HG03565 (cell line): ENCODE results near the gene UBTD2.
A peak's percentile ranks its signal among the peaks of the same experiment; 100 is the strongest.
"Not testable (repeated sequence)": the region's sequence is repeated elsewhere in the genome, so short reads cannot be mapped to it uniquely, and the experiment has no call there.

Experiments
- ATAC-seq: cut with Tn5 transposase; IDR thresholded peaks from one replicate; pipeline ENCODE4 v1.9.1; 2021; ENCODE audit warnings: mild to moderate bottlenecking, moderate library complexity; ENCODE audit not compliant: unreplicated experiment

Gene UBTD2

DNA sequence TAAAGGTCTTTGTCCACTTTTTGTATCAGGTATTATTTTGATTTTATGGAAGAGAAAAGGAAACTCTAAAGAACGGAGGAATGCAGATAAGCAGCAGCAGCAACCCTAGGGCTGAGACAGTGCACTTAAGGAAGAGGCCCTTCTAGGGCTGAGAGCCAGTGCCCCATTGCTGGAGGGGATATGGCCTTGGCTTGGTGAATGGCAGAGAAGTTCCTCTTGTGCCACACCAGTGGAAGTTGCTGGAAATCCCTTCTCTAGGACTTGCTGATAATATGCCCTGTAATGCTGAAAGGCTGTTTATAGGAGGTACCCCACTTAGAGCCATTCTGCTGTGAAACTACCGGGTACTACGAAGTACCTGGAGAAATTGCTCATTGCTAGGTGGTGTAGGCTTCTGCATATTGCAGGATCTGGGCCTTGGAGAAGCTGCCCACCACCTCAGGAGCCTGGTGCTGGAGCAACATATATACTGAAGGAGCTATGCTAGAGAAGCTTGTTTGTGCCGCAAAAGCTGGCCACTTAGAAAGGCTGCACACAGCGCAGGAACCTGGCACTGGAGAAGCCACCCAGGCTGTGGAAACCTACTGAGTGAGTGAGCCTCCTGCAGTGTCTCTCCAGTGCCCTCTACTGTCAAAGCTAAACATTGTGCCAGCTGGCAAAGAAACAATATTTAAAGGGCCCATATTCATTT is 9.6 kb upstream of the UBTD2 start:
- ATAC-seq, result peak; percentile 64

DNA sequence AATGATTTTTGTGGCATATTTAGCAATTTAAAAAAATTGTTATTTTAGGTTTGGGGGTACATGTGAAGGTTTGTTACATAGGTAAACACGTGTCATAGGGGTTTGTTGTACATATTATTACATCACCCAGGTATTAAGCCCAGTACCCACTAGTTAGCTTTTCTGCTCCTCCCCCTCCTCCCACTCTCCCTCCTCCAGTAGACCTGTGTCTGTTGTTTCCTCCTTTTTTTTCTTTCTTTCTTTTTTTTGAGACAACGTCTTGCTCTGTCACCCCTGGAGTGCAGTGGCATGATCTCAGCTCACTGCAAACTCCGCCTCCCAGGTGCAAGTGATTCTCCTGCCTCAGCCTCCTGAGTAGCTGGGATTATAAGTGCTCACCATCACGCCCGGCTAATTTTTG is 8.3 kb upstream of the UBTD2 start:
- ATAC-seq, result not testable (repeated sequence)

DNA sequence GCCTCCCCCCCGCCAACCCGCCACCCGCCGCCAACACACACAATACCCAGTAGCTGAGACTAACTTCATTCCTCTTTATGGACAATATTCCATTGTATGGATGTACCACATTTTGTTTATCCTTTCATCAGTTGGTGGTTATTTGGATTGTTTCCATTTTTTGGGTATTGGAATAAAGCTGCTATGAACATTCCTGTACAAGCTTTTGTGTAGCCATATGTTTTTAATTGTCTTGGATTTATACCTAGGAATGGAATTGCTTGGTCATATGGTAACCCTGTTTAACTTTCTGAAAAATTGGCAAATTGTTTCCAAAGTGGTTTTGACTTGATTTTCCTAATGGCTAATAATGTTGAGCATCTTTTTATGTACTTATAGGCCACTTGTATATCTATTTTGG is 4.9 kb upstream of the UBTD2 start:
- no peak for ATAC-seq

DNA sequence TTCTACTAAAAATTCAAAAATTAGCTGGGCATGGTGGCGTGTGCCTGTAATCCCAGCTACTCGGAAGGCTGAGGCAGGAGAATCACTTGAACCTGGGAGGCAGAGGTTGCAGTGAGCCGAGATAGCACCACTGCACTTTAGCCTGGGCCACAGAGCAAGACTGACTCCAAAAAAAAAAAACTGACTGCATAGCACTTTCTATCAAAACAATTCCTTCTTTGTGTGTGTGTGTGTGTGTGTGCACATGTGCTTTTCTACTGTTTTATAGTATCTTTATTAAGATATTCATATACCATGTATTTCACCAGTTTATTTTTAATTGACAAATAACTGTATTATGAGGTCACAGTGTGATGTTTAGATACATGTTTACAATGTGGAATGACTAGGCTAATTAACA is 3.6 kb upstream of the UBTD2 start:
- ATAC-seq, result not testable (repeated sequence)

DNA sequence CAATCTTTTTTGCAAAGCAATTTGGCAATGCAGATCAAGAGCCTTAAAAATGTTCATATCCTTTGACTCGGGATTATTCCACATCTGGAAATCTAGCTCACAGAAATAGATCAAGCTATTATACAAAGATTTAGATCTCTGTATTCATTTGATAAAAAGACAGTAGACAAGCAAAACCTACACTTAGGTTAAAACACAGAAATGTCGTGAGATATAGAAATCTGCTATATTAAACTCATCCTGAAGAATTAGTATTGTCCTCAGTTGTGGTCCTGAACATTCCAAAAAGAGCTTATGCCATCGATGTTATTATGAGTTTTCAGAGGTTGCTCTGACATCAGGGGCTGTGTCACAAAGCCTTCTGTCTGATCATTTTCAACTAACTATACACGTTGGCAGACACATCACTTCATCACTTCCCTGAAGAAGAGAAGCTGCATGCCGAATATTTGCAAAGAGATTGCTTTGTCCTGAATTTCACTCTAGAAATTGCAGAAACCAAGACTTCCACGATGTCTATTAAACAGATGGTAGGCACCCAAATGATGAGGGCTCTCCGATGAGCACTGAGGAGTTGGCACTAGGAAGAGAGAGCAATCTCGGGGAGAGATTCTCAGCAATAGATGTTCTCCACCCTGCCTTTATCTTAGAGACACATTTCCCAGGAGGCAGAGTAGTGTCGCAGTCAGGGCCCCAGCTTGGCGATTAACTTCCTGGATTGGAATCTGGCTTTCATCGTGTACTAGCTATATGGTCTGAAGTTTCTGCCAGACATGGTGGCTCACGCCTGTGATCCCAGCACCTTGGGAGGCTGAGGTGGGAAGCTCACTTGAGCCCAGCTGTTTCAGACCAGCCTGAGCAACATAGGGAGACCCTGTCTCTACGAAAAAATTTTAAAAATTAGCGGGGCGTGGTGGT is 1.9 kb upstream of the UBTD2 start:
- ATAC-seq, result no peak

DNA sequence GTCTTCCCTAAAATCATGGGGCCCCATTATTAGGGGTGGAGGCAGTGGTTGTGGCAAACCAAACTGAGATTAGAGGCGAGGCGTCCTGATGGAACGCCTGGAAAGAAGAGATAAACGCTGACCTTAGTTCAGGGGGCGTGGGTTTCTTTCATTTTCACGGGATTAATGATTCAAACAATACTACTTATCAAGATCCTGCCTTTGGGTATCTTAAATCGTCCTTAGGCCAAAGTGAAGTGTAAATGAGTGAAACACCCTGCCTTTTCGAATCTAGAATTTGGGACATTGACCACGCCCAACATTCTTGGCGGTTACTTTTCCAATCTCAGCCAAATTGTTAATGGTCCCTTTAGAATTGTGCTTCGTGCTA is 1.0 kb upstream of the UBTD2 start:
- no peak for ATAC-seq

DNA sequence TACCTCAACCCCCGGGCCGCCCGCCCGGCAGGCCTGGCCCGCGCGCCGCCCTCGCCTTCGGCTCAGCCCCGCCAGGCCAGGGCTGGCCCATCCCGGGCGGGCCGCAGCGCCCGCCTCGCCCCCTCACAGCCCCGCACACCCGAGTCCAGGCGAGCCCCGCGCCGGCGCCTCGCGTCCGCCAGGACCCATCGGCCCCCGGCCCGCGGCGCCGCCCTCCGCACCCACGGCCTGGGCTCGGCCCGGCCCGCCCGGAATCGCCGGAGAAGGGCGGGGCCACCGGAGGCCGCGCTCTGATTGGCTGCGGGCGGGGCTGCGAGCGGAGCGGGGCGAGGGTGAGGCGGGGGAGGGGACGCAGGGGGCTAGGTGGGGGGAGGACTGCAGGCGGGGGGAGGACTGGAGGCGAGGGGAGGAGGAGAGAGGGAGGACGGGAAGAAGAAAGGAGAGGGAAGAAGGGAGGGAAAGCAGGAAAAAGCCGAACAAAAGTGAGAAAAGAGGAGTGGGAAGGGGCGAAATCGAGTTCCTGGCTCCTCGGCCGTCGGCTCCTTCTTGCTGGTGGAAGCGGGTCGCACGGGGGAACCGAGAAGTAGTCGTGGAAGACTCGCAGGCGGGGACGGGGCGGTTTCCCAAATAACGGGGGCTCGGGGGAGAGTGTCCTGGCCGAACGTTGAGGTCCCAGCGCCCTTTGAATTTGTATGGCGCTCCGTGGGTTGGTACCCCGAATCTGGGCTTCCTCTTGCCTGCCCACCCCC is 472 bp upstream of the UBTD2 start:
- peak; percentile 67 for ATAC-seq

DNA sequence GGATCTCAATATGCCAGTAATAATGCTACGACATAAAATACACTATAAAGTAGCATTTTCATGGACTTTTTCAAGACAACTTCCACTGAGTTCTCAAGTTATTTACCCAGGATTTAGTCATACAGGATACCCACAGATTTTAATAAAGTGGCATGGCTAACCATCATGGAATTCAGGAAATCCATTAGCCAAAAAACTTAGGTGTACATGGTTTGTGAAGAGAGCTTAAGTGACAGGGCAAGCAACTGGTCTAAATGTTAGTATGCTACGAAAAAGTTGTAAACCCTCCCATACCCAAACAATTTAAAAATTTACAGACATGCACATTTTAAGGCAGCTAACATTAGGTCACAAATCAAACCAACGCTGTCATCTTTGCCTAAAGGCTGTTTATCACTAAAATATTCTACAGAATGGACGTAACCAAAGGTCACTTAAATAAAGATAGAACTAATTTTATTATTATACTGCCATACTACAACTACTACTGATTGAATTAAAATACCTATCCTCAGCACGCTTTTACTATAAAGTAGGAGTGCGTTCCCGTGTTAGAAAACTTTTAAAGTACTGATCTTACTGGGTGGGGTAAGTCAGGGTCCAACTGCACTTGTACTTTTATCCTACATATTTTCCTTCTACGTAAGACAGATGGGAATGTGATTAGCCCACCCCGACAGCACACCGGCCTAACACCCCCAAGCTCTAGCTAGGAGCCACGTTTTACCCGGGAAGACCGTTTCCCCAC is 1.1 kb downstream of the UBTD2 start:
- no peak for ATAC-seq

DNA sequence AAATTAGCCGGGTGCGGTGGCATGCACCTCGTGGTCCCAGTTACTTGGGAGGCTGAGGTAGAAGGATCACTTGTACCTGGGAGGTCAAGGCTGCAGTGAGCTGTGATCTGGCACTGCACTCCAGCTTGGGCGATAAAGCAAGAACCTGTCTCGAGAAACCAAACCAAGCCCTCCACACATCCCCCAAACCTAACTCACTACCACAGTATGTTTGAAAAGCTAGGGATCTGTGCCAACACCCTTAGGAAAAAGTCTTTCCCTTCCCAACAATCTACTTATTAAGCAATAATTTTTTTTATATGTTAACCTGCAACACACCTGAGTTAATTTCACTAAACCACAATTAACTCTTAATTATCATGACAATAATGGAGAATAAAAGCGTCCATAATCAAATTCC is 2.2 kb downstream of the UBTD2 start:
- no peak for ATAC-seq

DNA sequence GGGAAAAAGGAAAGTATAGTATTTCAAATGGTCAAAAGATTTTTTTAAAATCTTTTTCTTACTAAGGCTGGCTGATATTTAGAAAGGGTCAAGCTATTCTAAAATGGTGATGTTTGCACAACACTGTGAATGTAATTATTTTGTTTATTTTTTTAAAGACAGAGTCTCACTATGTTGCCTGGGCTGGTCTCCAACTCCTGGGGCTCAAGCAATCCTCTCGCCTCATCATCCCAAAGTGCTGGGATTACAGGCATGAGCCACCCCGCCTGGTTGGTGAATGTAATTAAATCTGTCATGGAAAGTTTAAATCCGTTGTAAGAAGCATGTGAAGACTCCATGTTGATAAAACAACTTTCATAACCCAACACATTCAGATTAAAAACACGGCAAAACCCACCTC is 2.6 kb downstream of the UBTD2 start:
- no peak for ATAC-seq

DNA sequence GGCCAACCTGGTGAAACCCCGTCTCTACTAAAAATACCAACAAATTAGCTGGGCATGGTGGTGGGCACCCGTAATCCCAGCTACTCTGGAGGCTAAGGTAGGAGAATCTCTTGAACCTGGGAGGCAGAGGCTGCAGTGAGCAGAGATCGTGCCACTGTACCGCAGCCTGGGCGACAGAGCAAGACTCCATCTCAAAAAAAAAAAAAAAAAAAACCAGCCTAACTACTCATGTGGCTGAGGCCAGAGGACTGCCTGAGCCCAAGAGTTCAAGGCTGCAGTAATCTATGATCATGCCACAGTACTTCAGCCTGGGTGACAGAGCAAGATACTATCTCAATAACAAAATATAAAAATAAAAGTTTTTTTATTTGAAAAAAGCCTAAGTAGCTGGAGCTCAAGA is 3.2 kb downstream of the UBTD2 start:
- no peak for ATAC-seq

DNA sequence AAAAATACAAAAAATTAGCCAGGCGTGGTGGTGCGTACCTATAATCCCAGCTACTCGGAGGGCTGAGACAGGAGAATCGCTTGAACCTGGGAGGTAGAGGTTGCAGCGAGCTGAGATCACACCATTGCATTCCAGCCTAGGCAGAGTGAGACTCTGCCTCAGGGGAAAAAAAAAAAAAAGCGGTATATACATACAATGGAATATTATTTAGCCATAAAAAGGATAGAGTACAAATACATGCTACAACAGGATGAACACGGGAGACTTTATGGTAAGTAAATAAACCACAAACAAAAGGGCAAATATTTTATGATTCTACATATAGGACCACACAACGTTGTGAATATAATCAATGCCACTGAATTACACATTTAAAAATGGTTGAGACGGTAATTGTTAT is 5.2 kb downstream of the UBTD2 start:
- no peak for ATAC-seq

DNA sequence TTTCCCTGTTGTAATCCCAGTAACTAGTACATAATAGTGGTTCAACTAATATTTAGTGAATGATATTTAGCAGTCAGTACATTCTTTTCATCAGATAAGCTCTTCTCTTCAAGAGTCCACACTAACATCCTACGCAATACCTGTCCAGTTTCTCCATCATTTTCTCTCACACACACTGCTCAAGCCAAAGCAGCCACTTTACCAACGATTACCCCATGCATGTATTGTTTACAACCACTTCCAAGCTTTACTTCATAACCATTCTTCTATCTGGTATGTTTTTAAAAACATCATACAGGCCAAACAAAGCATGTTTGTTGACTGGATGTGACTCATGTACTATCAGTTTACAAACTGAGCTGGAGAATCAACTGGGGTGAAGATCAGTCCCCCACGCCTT is 7.3 kb downstream of the UBTD2 start:
- ATAC-seq, result no peak

DNA sequence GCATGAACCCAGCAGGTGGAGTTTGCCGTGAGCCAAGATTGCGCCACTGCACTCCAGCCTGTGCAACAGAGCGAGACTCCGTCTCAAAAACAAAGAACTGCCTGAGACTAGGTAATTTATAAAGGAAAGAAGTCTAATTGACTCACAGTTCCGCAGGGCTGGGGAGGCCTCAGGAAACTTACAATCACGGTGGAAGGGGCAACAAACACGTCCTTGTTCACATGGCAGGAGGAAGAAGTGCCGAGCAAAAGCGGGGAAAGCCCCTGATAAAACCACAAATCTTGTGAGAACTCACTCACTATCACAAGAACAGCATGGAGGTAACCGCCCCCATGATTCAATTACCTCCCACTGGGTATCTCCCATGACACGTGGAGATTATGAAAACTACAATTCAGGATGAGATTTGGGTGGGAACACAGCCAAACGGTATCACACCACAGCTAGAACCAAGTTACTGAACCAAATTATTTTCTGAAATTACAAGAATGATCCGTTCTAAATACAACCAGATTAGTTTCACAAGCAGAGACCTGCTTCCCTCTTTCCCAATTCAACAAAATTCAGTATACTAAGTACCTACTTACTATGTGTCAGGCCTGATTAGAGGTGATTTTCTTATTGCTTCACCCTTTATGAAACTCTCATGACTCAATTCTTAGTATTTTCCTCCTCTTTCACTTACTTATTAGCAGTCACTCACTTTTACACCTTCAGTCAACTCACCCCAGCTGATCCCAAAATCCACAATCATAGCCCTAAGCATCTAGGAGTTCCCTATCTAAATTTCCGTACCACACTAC is 8.4 kb downstream of the UBTD2 start:
- peak; percentile 50 for ATAC-seq

DNA sequence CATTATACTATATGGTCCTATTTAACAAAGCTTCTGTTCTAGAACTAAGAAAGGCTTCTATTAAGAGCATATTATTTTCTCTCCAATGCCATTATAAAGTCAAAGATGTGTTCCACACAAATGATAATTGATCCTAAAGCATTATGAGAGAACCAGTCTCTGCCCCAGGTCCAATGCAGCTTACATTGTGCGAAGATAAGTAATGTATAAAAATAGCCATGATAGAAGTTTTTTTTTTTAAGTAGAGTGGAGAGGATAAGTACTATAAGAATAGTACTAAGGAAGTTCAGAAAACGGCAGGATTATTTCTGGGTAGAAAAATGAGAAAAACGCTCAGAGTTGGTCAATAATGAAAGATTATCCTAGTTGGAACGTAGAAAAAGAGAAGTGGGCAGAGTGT is 15.6 kb downstream of the UBTD2 start:
- ATAC-seq, result no peak

DNA sequence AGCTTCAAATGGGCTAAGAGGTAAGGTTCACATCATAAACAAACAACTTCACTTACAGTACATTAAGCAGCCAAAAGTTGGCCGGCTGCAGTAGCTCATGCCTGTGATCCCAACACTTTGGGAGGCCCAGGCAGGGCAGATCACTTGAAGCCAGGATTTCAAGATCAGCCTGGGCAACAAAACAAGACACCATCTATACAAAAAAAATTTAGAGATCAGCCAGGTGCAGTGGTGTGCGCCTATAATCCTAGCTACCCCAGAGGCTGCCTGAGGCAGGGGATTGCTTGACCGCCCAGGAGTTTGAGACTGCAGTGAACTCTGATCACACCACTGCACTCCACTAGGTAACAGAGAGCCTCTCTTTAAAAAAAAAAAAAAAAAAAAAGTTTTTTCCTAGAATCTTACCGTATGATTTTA is 16.9 kb downstream of the UBTD2 start:
- ATAC-seq, result no peak

DNA sequence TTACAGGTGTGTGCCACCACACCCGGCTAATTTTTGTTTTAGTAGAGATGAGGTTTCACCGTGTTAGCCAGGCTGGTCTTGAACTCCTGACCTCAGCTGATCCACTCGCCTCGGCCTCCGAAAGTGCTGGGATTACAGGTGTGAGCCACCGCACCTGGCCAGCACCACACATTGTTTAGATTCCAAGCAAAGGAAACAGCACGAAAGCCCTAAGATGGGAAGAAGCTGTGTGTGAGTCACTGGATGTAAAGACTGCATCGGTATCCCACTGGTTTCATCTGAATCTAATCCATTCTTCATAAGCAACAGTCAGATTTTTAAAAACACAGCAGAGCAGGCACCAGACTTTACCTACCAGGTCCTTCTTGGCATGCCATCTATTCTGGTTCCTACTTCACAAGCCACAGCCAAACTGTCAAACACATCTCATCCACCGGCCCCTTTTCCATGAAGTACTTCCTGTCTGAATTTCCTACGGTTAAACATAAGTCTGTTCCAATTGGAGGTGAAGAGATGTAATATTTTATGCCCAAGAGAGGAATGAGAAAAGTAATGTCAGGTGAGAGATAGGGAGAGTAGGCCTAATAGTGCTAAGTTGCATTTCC is 17.4 kb downstream of the UBTD2 start:
- no peak for ATAC-seq

DNA sequence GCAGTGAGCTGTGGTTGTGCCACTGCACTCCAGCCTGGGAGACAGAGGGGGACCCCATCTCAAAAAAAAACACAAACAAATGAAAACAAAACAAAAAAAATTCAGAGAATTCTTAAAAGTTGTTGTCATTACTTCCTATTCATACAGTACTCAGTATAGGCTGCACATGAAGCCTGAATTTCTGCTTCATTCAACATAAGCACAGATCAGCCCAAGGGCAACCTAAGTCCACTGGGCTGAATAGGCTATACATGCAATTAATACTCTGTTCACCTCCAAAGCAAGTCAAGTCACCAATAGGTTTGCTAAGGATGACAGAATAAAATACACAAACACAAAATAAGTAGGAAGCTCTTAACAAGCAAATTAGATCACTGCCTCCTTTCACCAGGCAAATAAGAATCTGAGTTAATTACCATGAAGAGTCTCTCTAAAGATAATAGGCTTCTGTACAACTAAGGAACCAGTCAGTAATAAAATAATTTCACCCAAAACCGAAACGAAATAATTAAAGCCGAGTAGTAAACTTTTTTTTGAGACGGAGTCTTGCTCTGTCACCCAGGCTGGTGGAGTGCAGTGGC is 18.7 kb downstream of the UBTD2 start:
- no peak for ATAC-seq

DNA sequence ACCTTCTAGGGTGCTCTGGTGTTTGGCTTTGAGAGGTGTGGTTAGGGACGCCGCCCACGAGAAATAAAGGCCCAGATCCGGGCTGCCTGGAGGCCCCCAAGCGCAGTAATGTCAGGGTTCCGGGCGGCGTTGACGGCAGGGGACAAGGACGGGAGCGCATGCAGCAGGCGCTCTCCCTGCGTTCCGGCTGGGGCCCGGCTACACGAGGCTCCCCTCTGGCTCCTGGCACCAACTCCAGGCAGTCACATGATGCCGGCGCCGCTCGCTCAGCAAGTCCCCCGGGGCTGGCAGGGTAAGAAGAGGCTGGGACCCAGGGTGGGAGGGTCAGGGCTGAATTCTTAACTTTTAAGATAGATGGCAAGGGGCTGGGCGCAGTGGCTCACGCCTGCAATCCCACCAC is 28.1 kb downstream of the UBTD2 start:
- ATAC-seq, result no peak
